NCI-H510A treated with DMSO at 0.1 percent for 48 hours (cell line): ENCODE measurements around the gene BMP7.
"Not testable (repeated sequence)": the region's sequence is repeated elsewhere in the genome, so short reads cannot be mapped to it uniquely, and the experiment has no call there.

Source experiments
- DNase-seq: peaks from one replicate; lab custom pipeline; 2025; lab: John Stamatoyannopoulos, UW

Gene BMP7

DNA sequence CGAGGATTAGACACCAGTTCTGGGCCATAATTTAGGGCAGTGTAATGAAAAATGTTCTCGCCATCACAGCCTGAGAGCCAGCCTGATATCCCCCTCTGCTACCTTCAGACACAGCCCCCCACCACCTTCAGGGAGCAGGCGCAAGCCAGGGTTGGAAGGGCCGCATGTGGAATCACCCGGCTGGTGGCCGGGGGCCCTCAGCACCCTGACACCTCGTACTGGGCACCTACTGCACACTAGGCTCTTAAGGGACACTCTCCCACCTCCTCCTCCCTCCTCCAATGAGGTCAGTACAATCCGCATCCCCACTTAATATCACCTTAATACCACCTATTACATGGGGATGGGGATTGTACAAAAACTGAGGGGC, 55.5 kb downstream of the BMP7 start:
- no peak for DNase-seq

DNA sequence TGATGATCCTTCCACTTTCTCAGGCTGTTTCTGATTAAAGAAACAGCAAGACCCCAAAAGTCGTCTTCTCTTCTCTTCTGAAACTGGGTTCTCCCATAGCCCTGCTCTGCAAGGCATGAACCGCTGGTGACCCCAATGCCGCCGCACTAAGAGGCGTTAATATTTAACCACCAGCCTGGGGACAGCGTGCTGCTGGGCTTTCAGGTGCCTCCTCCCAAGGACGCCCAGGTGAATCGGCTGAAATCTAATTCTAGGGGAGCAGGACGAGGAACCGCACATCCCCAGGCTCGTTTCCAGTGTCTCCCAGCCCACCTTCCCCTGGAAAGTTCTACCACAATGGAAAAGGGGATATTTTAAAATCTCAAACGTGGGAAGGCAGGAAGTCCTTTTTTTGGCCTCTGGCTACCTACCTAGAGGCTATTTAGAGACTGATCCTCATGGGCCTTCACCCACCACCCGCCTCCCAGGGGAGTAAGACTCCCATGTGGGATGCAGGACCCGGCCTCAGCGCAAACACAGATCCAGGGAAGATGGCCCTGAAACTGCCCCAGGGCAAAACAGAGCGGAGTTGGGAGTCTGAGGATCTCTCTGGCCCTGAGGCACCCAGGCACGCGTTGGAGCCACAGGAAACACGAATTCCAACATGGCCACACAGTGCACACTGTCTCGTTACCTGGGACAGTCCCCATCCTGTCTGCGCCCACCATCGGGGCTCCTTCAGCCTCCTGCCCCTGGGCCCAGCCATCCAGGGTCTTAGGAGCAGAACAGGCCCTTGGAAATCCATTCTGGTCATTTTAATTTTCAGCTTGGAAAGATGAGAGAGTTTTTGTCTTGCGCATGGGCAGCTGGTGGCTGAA, 56.2 kb downstream of the BMP7 start:
- no peak for DNase-seq

DNA sequence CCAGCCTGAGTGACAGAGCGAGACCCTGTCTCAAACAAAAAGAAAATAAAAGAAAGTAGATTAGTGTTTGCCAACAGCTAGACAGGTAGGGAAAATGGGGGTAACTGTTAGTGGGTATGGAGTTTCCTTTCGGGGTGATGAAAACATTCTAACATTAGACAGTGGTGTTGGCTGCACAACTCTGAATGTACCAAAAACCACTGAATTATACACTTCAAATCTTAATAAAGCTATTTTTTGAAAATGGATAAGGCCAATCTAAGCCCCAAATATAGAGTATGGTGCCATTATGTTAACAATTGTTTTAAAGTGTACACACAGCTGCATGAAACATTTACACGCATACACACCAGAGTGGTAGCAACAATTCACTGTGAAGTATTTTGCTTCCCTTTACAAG, 57.0 kb downstream of the BMP7 start:
- DNase-seq, result no peak

DNA sequence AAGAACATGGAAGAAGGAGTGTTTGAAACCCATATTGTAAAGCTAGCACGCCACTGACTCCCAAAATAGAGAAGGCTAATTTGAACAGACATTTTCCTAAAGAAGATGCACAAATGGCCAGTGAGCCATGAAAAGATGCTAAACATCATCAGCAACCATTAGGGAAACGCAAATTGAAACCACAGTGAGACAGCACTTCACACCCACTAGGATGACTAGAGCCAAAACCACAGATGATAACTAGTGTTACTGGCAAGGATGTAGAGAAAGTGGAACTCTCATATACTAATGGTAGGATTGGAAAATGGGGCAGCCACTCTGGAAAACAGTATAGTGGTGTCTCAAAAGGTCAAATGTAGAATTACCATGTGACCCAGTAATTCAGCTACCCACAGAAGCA, 58.2 kb downstream of the BMP7 start:
- DNase-seq, result no peak

DNA sequence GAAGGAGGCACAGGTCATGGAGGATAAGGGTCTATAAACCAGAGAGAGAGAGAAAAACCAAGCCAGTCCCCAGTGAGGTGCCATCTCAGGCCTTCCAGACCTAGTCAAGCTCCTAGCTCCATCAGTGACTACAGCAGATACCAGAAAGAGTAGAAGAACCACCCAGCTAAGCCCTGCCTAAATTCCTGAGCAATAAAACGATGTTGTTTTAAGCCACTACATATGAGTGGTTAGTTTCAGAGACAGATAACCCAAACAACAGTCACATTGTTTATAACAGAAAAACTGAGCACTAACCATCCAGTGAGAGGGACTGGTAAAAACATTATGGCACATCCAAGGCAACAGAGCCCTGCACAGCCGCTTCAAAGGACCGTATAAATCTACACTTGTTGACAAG, 59.2 kb downstream of the BMP7 start:
- DNase-seq, result no peak

DNA sequence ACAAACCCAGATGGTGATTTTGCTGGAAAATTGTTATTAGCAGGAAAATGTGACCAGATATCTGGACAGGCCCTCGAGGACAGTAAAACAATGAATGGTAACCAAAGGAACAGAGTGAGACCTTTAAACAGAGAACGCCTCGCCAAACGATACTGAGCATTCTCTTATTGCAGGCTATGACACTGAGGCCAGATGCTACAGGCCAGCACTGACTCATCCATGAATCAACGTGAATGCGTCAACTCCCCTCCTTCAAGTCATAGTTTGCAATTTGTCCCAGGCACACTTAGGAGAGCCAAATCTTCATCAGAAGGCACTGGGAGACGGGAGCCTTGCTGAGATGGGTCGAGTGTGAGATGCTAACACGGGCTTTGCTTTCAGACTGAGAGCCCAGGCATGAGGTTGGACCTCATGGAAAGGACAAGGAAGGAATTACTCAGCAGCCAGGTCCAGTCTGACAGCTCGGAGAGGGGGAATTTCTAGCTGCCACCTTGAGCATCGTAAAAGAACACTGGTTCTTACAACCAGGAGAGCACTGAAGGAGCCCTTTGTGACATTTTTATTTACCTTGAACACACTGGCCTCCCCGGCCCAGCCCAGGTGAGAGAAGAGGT, 60.7 kb downstream of the BMP7 start:
- no peak for DNase-seq

DNA sequence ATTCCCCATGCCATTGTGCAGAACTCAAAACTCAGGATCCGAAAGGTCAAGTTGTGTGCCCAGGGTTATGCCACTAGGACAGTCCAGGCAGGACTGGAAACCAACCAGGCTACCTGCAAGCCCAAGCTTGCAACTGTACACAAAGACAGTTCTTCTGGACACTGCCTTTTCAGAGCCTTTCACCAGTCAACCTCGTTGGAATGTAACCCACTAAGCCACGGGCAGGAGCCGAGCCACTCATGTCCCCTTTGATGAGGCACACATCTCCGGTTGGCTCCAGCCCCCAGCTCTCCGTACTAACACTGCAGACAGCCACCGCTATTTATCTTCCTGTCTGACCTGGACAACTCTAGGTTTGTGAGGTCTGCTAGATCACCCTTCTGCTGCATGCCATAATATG, 62.5 kb downstream of the BMP7 start:
- no peak for DNase-seq

DNA sequence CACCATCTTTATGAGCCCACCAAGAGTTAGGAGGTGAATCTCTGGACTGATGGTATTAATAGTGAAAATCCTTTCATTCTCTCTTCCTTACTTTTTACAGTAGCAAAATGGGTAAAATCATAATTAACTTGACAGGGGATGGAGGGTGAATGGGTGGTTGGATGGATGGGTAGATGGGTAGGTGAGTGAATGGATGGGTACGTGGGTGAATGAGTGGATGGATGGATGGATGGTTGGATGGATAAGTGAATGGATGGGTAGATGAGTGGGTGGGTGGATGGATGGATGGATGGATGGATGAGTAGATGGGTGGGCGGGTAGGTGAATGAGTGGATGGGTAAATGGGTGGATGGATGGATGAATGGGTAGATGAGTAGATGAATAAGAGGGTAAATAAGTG, 63.2 kb downstream of the BMP7 start:
- no peak for DNase-seq

DNA sequence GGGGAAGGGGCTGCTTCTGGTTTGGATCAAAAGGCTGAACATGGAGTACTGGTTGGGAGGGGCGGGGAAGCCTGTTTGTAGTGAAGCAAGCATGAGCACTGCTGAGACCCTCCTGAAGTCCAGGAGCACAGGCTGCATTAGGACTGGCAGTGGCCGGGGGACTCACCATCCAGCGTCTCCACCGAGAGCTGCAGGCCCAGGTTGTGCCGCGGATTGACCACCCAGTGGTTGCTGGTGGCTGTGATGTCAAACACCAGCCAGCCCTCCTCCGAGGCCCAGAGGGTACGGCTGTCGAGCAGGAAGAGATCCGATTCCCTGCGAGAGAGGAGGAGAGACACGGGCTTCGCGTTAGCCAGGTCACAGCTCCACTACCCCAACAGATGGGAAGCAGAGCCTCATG, 64.1 kb downstream of the BMP7 start:
- DNase-seq, result no peak

DNA sequence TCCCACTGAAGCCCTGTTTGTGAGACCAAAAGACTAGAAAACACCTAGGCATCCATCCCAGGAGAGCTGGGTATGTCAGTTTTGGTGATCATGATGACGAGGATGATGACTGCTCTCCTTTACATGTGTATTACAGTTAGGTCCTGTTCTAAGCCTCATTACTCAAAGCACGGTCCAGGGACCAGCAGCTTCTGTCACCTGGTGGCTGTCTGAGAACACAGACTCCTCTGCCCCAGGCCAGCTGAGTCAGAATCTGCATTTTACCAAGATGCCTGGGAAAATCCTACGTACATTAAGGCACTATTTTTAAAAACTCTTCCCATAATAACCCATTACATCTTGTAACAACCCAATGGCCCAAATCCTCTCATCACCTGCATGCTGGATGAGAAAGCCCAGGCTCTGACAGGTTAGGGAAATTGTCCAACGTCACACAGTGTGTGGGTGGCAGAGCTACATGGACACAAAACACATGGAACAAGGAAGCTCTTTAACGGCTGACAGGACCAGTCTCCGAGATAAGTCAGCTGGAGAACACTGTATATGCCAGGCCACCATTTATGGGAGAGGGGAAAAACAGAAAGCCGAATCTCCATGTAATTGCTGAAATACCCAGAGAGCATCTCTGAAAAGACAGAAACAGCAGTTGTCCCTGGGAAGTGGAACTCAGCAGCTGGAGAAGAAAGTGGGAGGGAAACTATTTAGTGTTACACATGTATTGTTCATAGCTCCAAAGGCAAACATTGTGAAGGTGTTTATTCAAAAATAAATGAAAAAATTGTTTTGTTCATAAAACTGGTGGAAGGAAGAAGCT, 65.4 kb downstream of the BMP7 start:
- no peak for DNase-seq

DNA sequence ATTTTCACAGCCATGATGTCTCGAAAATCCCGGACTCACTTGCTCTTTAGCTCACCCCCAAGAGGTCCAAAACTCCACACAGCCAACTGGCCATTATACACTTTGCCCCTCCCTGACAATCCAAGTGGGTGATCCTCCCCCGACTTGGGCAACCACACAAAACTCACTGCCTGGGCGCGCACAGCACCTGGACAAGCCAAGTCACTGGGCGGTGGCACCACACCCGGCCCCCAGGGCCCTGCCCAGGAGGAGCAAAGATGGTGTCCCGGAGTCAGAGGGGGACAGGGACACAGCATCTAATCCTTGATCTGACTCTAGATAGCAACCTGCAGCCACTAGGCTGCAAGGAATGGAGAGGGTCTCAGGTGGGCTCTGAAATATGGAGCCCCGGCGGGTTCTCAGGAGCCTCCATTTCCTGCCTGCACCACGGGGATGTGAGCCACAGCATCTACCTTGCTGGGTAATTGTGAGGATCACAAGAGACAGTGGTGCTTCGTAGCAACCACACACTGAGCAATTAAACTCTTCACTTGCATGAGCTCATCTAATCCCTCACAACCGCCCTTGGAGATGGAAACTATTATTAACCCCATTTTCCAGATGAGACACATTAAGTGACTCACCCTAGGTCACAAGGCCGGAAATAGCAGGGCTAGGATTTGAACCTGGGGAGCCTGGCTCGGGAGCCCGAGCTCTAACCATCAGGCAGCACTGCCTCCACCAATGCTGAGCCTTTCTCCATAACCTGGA, 66.6 kb downstream of the BMP7 start:
- no peak for DNase-seq

DNA sequence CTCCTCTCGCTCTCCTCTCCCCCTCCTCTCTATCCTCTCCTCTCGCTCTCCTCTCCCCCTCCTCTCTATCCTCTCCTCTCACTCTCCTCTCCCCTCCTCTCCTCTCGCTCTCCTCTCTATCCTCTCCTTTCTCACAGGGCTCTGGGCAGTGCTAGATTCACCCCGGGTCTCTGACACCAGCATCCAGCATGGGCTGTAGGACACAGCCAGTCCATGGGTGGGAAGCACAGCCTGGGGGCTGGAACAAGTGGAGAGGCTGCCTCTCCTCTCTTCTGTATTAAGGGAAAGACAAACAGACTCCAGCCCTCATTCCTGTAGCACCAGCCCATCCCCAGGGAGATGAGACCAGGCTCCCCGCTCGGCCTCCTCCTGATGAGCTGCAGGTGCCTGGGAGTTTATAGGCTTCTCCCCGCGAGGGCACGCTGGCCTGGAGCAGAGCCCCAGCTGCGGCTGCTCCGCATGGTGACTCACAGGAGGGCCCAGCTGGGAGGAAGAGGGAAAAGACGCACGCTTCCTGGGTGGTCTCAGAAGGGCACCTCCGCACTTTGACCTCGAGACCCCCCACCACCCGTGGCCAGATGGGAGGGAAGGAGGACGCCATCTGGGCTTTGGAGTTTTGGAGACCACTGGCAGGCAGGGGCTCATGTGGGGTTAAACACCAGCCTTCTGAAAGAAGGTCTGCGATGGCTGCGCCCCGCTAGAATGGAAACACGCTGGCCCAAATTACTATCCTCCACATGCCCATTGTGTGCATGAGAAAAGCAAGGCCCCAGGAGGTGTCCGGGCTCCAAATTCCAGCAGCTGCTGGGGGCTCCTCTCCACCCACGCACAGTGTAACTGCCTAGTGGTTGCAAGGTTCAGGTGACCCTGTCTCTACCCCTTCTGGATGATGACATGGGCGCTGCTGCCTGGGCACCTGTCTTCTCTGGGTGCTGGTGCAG, 68.0 kb downstream of the BMP7 start:
- no peak for DNase-seq

DNA sequence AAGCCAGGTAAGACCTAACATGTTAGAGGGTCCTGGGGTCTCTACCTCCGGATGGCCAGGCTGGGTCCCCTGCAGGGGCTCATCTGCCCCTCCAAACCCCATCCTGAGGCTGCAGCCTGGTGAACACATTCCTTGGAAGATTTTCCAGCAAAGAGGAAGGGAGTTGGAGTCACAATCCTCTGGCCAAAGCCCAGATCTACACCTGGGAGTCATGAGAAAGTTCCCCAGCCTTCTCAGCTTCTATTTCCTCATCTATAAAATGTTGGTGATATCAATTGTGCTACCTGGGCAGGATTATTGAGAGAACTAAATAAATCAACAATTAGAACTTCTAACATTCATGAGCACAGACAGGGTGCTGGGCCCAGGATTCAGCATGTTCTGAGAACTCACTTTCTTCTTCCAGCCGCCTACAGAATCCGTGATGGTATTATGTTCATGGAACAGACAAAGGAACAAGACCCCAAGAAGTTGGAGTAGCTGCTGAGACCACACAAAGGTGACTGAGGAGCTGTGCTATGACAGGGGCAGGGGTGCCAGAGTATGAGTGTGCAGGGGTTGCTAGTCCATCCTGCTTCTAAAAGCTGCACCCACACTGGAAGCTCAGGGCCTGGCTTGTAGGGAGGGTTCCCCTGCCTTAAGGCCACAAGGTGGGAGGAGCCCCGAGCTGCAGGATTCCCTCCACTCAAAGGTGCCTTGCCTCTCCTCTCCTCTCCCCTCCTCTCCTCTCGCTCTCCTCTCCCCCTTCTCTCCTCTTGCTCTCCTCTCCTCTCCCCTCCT, 68.9 kb downstream of the BMP7 start:
- DNase-seq, result no peak

DNA sequence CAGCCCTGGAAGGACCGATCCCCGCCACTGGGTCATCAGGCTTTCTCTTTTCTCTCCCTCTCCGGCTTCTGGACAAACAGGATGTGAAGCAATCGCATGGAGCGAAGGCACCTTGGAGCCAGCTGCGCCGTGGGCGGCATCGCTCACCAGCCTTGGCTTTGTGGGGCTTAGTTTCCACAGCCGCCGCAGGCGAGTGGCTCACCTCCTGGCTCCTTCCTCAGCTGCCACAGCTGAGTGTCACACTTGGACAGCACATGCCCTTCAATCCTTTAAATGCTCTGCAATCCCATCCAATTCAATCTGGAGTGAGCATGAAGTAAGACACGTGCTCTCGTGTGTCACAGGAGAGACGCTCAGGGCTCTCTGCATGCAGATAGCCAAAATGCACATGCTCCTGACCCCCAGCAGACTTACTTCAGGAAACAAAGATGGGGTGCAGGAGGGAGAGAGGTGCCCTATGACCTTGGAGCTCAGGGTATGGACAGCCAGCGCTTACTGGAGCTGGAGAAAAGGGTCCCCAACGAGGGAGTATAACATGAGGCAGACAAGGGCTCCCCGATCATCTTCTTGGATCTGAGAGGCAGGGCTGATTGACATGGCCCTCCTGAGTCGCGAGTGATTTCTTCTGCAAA, 70.9 kb downstream of the BMP7 start:
- no peak for DNase-seq

DNA sequence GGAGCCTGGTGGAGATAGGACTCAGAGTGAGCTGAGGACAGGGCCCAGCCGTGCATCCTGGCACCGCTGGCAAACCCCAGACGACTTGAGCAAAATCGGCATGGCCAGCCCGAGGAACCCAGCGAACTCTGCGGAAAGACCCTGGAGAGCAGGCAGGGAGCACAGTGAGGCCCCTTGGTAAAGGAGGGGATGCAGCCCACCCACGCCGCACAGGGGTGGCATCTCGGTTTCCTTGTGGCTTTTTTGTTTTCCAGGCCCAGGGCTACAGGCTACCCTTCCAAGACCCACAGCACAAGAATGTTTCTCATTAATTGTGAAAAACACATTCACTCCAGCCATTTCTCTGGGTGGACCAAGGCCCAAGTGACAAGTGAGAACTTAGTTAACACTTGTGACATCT, 71.4 kb downstream of the BMP7 start:
- DNase-seq, result no peak

DNA sequence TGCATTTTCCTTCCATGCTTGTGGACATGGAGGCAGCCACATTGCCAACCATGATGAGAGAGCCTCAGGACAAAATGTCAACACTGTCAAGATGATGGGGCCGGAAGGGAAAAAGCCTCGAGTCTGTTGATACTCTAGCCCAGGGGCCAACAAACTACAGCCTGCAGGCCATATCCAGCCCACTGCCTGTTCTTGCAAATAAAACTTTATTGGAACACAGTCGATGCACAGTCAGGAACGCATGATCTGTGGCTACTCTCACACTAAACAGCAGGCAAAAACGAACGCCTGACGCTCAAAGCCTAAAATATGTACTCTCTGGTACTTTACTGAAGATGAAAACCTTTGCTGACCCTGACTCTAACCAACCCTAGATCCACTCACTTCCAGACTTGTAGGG, 72.3 kb downstream of the BMP7 start:
- DNase-seq, result no peak

DNA sequence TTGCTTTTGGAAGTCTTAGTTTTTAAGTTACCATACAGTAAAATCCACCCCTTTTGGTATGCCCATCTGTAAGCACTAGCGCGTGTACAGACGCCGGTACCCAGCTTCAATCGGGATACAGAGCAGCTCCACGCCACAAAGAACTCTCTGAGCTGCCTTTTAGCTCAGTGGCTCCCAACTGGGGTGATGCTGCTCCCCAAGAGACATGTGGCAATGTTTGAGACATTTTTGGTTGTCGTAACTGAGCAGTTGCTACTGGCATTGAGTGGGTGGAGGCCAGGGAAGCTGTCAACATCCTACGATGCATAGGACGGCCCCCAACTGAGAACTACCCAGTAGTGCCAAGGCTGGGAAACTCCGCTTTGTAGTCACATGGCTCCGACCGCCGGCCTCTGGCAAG, 73.3 kb downstream of the BMP7 start:
- no peak for DNase-seq

DNA sequence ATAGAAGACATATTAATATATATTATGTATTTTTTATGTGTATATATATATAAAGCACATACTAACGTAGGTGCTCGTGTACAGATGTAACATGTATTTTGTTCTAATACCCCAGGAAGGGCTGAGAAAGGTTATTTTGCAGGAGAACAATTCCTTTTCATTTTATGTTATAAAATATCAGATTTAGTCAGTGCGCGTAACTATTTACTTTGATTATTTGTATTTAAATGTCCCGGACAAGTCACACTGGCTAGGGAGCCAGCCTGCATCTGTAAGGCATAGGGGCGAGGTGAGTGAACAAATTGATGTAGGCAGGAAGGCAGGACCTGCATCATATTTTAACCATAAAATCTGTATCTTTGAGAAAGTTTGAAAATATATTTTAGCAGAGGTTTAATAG, 74.1 kb downstream of the BMP7 start:
- no peak for DNase-seq

DNA sequence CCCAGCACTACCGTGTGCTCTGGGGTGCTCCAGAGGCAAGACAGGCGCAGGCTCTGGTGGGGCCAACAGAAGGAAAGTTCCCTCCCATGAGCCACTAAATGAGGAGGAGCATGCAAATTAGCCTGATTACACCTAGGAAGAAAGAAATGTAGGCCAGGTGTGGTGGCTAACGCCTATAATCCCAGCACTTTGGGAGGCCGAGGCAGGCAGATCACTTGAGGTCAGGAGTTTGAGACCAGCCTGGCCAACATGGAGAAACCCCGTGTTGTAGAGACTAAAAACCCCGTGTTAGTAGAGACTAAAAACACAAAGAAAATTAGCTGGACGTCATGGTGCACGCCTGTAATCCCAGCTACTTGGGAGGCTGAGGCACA, 75.2 kb downstream of the BMP7 start:
- DNase-seq, result not testable (repeated sequence)
